HCT116 (cell line): ENCODE data around the gene APPL1. TPM values are rescaled to one million over a fixed set of nuclear protein-coding genes. Genes with fewer than 3 reads are reported as not detected.

ENCODE experiments used
- ATAC-seq: fragments of 200-7000 bp; cut with Tn5 transposase; 2 replicates; pipeline ENCODE4 v1.9.1; 2020; ENCODE audit warnings: mild to moderate bottlenecking, moderate library complexity
- BruUV-seq: library from RNA; stranded (reverse); fragments of 400-500 nt; replicated peaks from 2 replicates; lab custom pipeline; 2021; lab: Mats Ljungman, UMichigan
- CTCF ChIA-PET: fragments of 300-600 bp; sonication (Branson Sonifier 250); formaldehyde crosslinking; loops from one replicate; lab custom pipeline; 2021; ENCODE audit warnings: antibody characterized with exemption; lab: Charles Lee
- POLR2A ChIA-PET: fragments of 300-600, 350-600 bp; sonication (Branson Sonifier 250); formaldehyde crosslinking; loops from one replicate; lab custom pipeline; 2021; ENCODE audit warnings: antibody characterized with exemption; lab: Charles Lee
- RAD21 ChIA-PET, 2 experiments: fragments of 300-600 bp; sonication (Branson Sonifier 250); formaldehyde crosslinking; loops; one replicate each; lab custom pipeline; 2023; ENCODE audit warnings: low total read pairs in 2 of 2; ENCODE audit not compliant: uncharacterized antibody in 2 of 2, unreplicated experiment in 2 of 2, low non-redundant PET in 1 of 2; lab: Charles Lee
- DNase-seq: peaks from one replicate; pipeline ENCODE4 v3.0.0-alpha.2; 2010; ENCODE audit warnings: low read depth, low spot score
- H2AFZ ChIP-seq: fragments of 200-600 bp; shearing (Covaris generic), sonication (generic); 2 replicates; pipeline ENCODE4 v1.6.1; 2017; ENCODE audit warnings: low read depth, mixed run types, mixed read lengths, antibody characterized with exemption, low read length; ENCODE audit not compliant: poor library complexity, severe bottlenecking
- H3K27ac ChIP-seq: 2 replicates; pipeline ENCODE4 v1.5.1; 2012; ENCODE audit warnings: low read depth, low read length
- H3K27me3 ChIP-seq: fragments of 200-600 bp; sonication (generic); 2 replicates; pipeline ENCODE4 v1.6.1; 2016; ENCODE audit warnings: mixed run types, low read length, mixed read lengths; ENCODE audit not compliant: insufficient read depth
- H3K36me3 ChIP-seq, 2 experiments: fragments of 200-500 bp in 1 of 2; fragments of 200-600 bp in 1 of 2; sonication (Bioruptor generic) in 1 of 2; sonication (generic) in 1 of 2; 2 replicates each; pipeline versions ENCODE4 v1.5.1 to v1.6.1; 2014 to 2016; ENCODE audit warnings: low read length in 2 of 2, inconsistent platforms in 1 of 2, mixed read lengths in 1 of 2, mixed run types in 1 of 2; ENCODE audit not compliant: insufficient read depth in 2 of 2, control insufficient read depth in 1 of 2
- H3K4me1 ChIP-seq, 2 experiments: fragments of 200-600 bp in 1 of 2; sonication (generic) in 1 of 2; 2 replicates each; pipeline versions ENCODE4 v1.5.1 to v1.6.1; 2012 to 2017; ENCODE audit warnings: low read length in 2 of 2, inconsistent platforms in 1 of 2, mild to moderate bottlenecking in 1 of 2, mixed read lengths in 1 of 2, mixed run types in 1 of 2, moderate library complexity in 1 of 2; ENCODE audit not compliant: insufficient read depth in 2 of 2, control insufficient read depth in 1 of 2
- H3K4me2 ChIP-seq: fragments of 200-600 bp; sonication (generic); 2 replicates; pipeline ENCODE4 v1.6.1; 2017; ENCODE audit warnings: mixed run types, low read length, mixed read lengths
- H3K4me3 ChIP-seq, 2 experiments: fragments of 200-600 bp in 1 of 2; sonication (generic) in 1 of 2; replicated peaks in 1 of 2; 2 replicates each; pipeline ENCODE4 v1.5.1; 2011 to 2016; ENCODE audit warnings: low read length in 2 of 2, control low read depth in 1 of 2, low read depth in 1 of 2, mild to moderate bottlenecking in 1 of 2, mixed read lengths in 1 of 2, mixed run types in 1 of 2
- H3K79me2 ChIP-seq: fragments of 200-600 bp; sonication (generic); 2 replicates; pipeline ENCODE4 v1.6.1; 2017; ENCODE audit warnings: mild to moderate bottlenecking, mixed run types, low read length, moderate library complexity, mixed read lengths; ENCODE audit not compliant: insufficient read depth
- H3K9ac ChIP-seq: fragments of 200-600 bp; sonication (generic); 2 replicates; pipeline ENCODE4 v1.6.1; 2016; ENCODE audit warnings: low read length, mixed read lengths
- H3K9me2 ChIP-seq: fragments of 200-600 bp; sonication (generic), shearing (Covaris generic); 2 replicates; pipeline ENCODE4 v1.6.1; 2017; ENCODE audit warnings: mixed run types, mild to moderate bottlenecking, moderate library complexity; ENCODE audit not compliant: insufficient read depth
- H3K9me3 ChIP-seq, 2 experiments: fragments of 200-500 bp in 1 of 2; fragments of 200-600 bp in 1 of 2; sonication (Bioruptor generic) in 1 of 2; sonication (generic) in 1 of 2; 2 replicates each; pipeline ENCODE4 v1.6.1; 2014 to 2017; ENCODE audit warnings: low read length in 2 of 2, mixed read lengths in 2 of 2, inconsistent platforms in 1 of 2, low read depth in 1 of 2, mild to moderate bottlenecking in 1 of 2, mixed run types in 1 of 2, moderate library complexity in 1 of 2; ENCODE audit not compliant: control insufficient read depth in 1 of 2, insufficient read depth in 1 of 2
- H4K20me1 ChIP-seq: fragments of 200-600 bp; sonication (generic), shearing (Covaris generic); 2 replicates; pipeline ENCODE4 v1.6.1; 2017; ENCODE audit warnings: mixed run types, mild to moderate bottlenecking, moderate library complexity; ENCODE audit not compliant: insufficient read depth
- CBX3 ChIP-seq: IDR thresholded peaks from 2 replicates; pipeline ENCODE4 v1.6.1; 2012; ENCODE audit warnings: low read depth
- FOSL1 ChIP-seq: IDR thresholded peaks from 2 replicates; pipeline ENCODE4 v1.6.1; 2012; ENCODE audit warnings: low read depth
- POLR2A ChIP-seq: IDR thresholded peaks from 2 replicates; pipeline ENCODE4 v1.7.0; 2011; ENCODE audit warnings: borderline replicate concordance; ENCODE audit not compliant: insufficient read depth, insufficient read length; ENCODE audit errors: extremely low read depth
- POLR2AphosphoS5 ChIP-seq: IDR thresholded peaks from 2 replicates; pipeline ENCODE4 v1.6.1; 2011; ENCODE audit warnings: mild to moderate bottlenecking, low read depth, low read length, moderate library complexity
- SIN3A ChIP-seq: IDR thresholded peaks from 2 replicates; pipeline ENCODE4 v1.6.1; 2012; ENCODE audit warnings: low read depth
- SP1 ChIP-seq: IDR thresholded peaks from 2 replicates; pipeline ENCODE4 v1.6.1; 2012; ENCODE audit warnings: low read depth
- YY1 ChIP-seq: IDR thresholded peaks from 2 replicates; pipeline ENCODE4 v1.6.1; 2011; ENCODE audit warnings: low read length, low read depth, moderate library complexity, mild to moderate bottlenecking; ENCODE audit not compliant: insufficient replicate concordance; ENCODE audit errors: extremely low read depth
- ZNF274 ChIP-seq: fragments of 200-500 bp; sonication (Bioruptor generic); IDR thresholded peaks from 2 replicates; pipeline ENCODE4 v1.6.1; 2014; ENCODE audit warnings: mild to moderate bottlenecking, low read depth, low read length, inconsistent platforms
- intact Hi-C: fragments of 100-400 bp; cut with micrococcal nuclease; formaldehyde crosslinking; loops from 2 replicates; pipeline ENCODE4 v1.10.0; 2022
- total RNA-seq: library from RNA; stranded (reverse); gene quantifications from one replicate; pipeline ENCODE4 v1.2.1, GENCODE V29; 2021; ENCODE audit not compliant: unreplicated experiment
- TF ChIP-seq, protein P1 (sequence below): IDR thresholded peaks from 2 replicates; pipeline ENCODE4 v1.6.1; 2012
- TF ChIP-seq, protein P2 (sequence below): IDR thresholded peaks from 2 replicates; pipeline ENCODE4 v1.6.1; 2012
- TF ChIP-seq, protein P3 (sequence below): IDR thresholded peaks from 2 replicates; pipeline ENCODE4 v1.6.1; 2011; ENCODE audit warnings: mild to moderate bottlenecking, low read length, moderate library complexity; ENCODE audit not compliant: insufficient replicate concordance; ENCODE audit errors: extremely low read depth

APPL1 gene
- total RNA-seq, 1 experiment from 2014 or later = 30.8 TPM

DNA sequence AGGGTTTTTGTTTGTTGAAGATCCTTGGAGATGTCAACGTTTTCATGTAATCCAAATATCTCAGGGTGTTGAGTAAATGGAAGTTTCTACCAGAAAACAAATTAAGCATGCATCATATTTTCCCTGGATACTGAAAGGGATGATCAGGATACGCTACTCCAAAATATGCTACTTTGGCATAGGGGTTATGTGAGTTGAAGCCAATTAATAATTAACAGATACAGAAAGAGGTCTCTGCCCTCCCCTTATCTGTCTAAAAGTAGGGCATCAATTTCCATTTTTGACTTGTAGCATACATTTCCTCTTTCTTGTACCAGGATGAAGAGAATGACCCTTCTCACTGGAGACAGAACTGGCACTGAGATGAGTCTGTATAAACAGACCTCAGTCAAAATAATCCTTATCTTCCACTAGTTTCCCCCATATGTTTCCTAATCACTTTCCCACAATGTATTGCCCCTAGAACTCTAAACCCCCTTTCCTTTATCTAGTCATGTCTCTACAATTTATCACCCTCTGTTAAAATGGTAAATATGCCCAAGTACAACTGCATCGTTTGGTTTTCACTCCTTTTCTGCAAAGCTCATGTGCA lies 82.3 kb downstream of the APPL1 start:
- no peaks in the 10 kb centered on the region for H3K9me2 ChIP-seq
- TF ChIP-seq, protein P1, sequence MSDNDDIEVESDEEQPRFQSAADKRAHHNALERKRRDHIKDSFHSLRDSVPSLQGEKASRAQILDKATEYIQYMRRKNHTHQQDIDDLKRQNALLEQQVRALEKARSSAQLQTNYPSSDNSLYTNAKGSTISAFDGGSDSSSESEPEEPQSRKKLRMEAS = no peak
- TF ChIP-seq, protein P2, sequence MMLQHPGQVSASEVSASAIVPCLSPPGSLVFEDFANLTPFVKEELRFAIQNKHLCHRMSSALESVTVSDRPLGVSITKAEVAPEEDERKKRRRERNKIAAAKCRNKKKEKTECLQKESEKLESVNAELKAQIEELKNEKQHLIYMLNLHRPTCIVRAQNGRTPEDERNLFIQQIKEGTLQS = no peak
- TF ChIP-seq SIN3A (no peak), POLR2A (no peak), SP1 (no peak), ZNF274 (no peak), YY1 (no peak), POLR2AphosphoS5 (no peak), FOSL1 (no peak), CBX3 (no peak)
- TF ChIP-seq, protein P3, sequence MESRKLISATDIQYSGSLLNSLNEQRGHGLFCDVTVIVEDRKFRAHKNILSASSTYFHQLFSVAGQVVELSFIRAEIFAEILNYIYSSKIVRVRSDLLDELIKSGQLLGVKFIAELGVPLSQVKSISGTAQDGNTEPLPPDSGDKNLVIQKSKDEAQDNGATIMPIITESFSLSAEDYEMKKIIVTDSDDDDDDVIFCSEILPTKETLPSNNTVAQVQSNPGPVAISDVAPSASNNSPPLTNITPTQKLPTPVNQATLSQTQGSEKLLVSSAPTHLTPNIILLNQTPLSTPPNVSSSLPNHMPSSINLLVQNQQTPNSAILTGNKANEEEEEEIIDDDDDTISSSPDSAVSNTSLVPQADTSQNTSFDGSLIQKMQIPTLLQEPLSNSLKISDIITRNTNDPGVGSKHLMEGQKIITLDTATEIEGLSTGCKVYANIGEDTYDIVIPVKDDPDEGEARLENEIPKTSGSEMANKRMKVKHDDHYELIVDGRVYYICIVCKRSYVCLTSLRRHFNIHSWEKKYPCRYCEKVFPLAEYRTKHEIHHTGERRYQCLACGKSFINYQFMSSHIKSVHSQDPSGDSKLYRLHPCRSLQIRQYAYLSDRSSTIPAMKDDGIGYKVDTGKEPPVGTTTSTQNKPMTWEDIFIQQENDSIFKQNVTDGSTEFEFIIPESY = no peak
- TF ChIP-seq, all 23 proteins: peak for 0
- H3K9me3 ChIP-seq = no peaks in the 10 kb centered on the region
- H4K20me1 ChIP-seq = no peaks in the 10 kb centered on the region
- no peaks in the 10 kb centered on the region for H3K27me3 ChIP-seq
- no peak for DNase-seq
- ChIA-PET CTCF (no interaction called here), RAD21 (no interaction called here), POLR2A (no interaction called here)
- no peak overlapping the region for H3K27ac ChIP-seq
- BruUV-seq = no TSS peak
- ATAC-seq = no peak
- H3K4me3 ChIP-seq = no peak overlapping the region
- no peaks in the 10 kb centered on the region for H3K79me2 ChIP-seq
- H3K4me1 ChIP-seq = no peaks in the 10 kb centered on the region
- intact Hi-C loops = no loop called here
- H3K4me2 ChIP-seq = no peak overlapping the region
- no peaks in the 10 kb centered on the region for H3K36me3 ChIP-seq
- H3K9ac ChIP-seq = no peak overlapping the region
- no peak overlapping the region for H2AFZ ChIP-seq
